A673 (cell line): Measurements from ENCODE around the gene TMEM87A.

Experiments
- EZH2 ChIP-seq: fragments of 200-600 bp; sonication (generic); IDR thresholded peaks from 2 replicates; pipeline ENCODE4 v1.6.1; 2017; ENCODE audit warnings: borderline replicate concordance, low read depth, mild to moderate bottlenecking, mixed read lengths, antibody characterized with exemption, low read length; ENCODE audit not compliant: poor library complexity, severe bottlenecking
- TF ChIP-seq, protein P1 (sequence below): fragments of 300-800, 200-600 bp; sonication (generic); conservative IDR thresholded peaks from 2 replicates; pipeline ENCODE4 v1.5.1; 2017; ENCODE audit warnings: low read depth, mild to moderate bottlenecking, antibody characterized with exemption, low read length, moderate library complexity, mixed read lengths

DNA sequence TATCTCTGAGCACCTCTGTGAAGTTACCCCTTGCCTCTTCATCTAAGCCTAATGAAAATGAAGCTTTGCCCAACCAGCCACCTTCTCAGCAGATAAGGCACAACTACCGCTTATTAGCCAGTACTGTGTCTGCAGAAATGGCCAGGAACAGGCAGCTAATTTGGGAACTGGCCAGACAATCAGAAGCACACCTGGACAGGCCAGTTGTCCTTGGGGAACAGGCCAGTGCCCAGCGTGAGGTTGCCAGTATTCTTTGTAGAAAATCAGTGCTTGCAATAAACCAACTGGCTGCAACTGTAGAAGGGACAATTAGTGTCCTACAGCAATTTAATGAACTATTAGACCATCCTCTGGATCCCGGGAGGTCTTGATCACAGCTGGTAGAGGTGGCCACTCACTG, 10.4 kb upstream of the TMEM87A start:
- TF ChIP-seq, protein P1, sequence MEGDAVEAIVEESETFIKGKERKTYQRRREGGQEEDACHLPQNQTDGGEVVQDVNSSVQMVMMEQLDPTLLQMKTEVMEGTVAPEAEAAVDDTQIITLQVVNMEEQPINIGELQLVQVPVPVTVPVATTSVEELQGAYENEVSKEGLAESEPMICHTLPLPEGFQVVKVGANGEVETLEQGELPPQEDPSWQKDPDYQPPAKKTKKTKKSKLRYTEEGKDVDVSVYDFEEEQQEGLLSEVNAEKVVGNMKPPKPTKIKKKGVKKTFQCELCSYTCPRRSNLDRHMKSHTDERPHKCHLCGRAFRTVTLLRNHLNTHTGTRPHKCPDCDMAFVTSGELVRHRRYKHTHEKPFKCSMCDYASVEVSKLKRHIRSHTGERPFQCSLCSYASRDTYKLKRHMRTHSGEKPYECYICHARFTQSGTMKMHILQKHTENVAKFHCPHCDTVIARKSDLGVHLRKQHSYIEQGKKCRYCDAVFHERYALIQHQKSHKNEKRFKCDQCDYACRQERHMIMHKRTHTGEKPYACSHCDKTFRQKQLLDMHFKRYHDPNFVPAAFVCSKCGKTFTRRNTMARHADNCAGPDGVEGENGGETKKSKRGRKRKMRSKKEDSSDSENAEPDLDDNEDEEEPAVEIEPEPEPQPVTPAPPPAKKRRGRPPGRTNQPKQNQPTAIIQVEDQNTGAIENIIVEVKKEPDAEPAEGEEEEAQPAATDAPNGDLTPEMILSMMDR, result no peak
- TF ChIP-seq EZH2, result no peak
